Measurements from ENCODE around the gene FAM174B. TPM values are rescaled to one million over a fixed set of nuclear protein-coding genes. Genes with fewer than 3 reads are reported as not detected.
"Not testable (repeated sequence)": the region's sequence is repeated elsewhere in the genome, so short reads cannot be mapped to it uniquely, and the experiment has no call there.

Gene FAM174B
- total RNA-seq, 1 donor from 2014 or later, result 0.91 TPM

GRCh38 chr15:92611995-92612745 lies 43.4 kb downstream of the FAM174B start:
- no peaks in the 10 kb centered on the region for H3K4me1 Mint-ChIP-seq
- no peaks in the 10 kb centered on the region for H3K27me3 Mint-ChIP-seq
- no peak overlapping the region for H3K4me3 Mint-ChIP-seq
- H3K36me3 Mint-ChIP-seq (ENCODE audit: low read depth), result no peaks in the 10 kb centered on the region
- ChIA-PET POLR2A (no interaction called here), CTCF (no interaction called here)
- no peaks in the 10 kb centered on the region for H3K9me3 Mint-ChIP-seq
- ATAC-seq (ENCODE audit: low read depth) (no peak), DNase-seq (no peak)
- TF ChIP-seq CTCF (IDR thresholded peaks at IDR 0.05), result no peak
- H3K27ac Mint-ChIP-seq, result no peak overlapping the region
- intact Hi-C loops (cut with micrococcal nuclease), result no loop called here

GRCh38 chr15:92611150-92611549 lies 44.4 kb downstream of the FAM174B start:
- ATAC-seq (ENCODE audit: low read depth) (no peak), DNase-seq (no peak)
- no peaks in the 10 kb centered on the region for H3K36me3 Mint-ChIP-seq (ENCODE audit: low read depth)
- CTCF ChIA-PET, result no interaction called here
- no peak for TF ChIP-seq CTCF (IDR thresholded peaks at IDR 0.05)
- no peak overlapping the region for H3K27ac Mint-ChIP-seq
- POLR2A ChIA-PET, result no interaction called here
- H3K4me3 Mint-ChIP-seq, result no peak overlapping the region
- intact Hi-C loops (cut with micrococcal nuclease), result no loop called here
- peaks cover 4% of the 10 kb centered on the region for H3K9me3 Mint-ChIP-seq
- no peaks in the 10 kb centered on the region for H3K4me1 Mint-ChIP-seq
- no peaks in the 10 kb centered on the region for H3K27me3 Mint-ChIP-seq

DNA sequence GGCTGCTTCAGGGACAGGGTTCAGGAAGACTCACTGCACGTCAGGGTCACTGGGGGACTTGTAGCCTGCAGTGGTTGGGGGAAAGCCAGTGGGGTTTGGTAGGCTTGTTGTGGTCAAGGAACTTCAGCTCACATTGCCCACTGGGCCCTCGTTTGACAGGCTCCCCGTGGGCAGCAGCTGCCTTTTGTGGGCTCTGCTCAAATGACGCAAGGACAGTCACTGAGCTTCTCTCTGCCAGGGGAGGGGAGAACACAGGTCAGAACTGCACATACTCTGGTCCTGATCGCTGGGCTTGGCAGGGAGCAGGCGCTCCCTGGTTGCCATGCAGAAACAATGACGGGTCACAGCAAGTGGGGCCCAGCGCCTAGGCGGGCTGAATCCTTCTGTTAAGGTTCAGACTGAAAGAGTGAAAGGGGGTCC lies 45.5 kb downstream of the FAM174B start:
- ATAC-seq (ENCODE audit: low read depth) (no peak), DNase-seq (no peak)
- intact Hi-C loops (cut with micrococcal nuclease), result no loop called here
- Mint-ChIP-seq H3K27me3 (no peaks in the 10 kb centered on the region), H3K9me3 (peaks cover 4% of the 10 kb centered on the region), H3K36me3 (ENCODE audit: low read depth) (no peaks in the 10 kb centered on the region), H3K4me1 (no peaks in the 10 kb centered on the region), H3K4me3 (no peak overlapping the region), H3K27ac (no peak overlapping the region)
- ChIA-PET CTCF (no interaction called here), POLR2A (no interaction called here)
- no peak for TF ChIP-seq CTCF (IDR thresholded peaks at IDR 0.05)

- POLR2A ChIA-PET, result no interaction called here
- H3K27ac Mint-ChIP-seq, result no peak overlapping the region
- no peaks in the 10 kb centered on the region for H3K4me1 Mint-ChIP-seq
- CTCF ChIA-PET, result no interaction called here
- peaks cover 4% of the 10 kb centered on the region for H3K9me3 Mint-ChIP-seq
- no peaks in the 10 kb centered on the region for H3K36me3 Mint-ChIP-seq (ENCODE audit: low read depth)
- TF ChIP-seq CTCF (IDR thresholded peaks at IDR 0.05), result no peak
- no peaks in the 10 kb centered on the region for H3K27me3 Mint-ChIP-seq
- DNase-seq (no peak), ATAC-seq (ENCODE audit: low read depth) (no peak)
- H3K4me3 Mint-ChIP-seq, result no peak overlapping the region
- intact Hi-C loops (cut with micrococcal nuclease), result no loop called here
Observed at GRCh38 chr15:92608866-92609700, 46.5 kb downstream of the FAM174B start.

- DNase-seq; H3K9me3 Mint-ChIP-seq; H3K27me3 Mint-ChIP-seq; H3K4me3 Mint-ChIP-seq; H3K36me3 Mint-ChIP-seq (ENCODE audit: low read depth); intact Hi-C loops (cut with micrococcal nuclease); H3K27ac Mint-ChIP-seq; H3K4me1 Mint-ChIP-seq; POLR2A ChIA-PET; ATAC-seq (ENCODE audit: low read depth); CTCF ChIA-PET: not testable (repeated sequence)
Observed at GRCh38 chr15:92606836-92607150, 48.8 kb downstream of the FAM174B start.

All from activated B cell treated with CpG ODN at 0.5 μM for 24 hours (primary cell).